Fibroblast of villous mesenchyme (primary cell): ENCODE measurements around the gene ABR. TPM values are rescaled to one million over a fixed set of nuclear protein-coding genes. Genes with fewer than 3 reads are reported as not detected.
A peak's percentile ranks its signal among the peaks of the same experiment; 100 is the strongest.

Source experiments
- DNase-seq: peaks from one replicate; pipeline ENCODE4 v3.0.0-alpha.2; 2010; ENCODE audit warnings: low read depth
- H3K4me3 ChIP-seq: 2 replicates; pipeline ENCODE4 v1.5.1; 2011; ENCODE audit warnings: low read depth, mild to moderate bottlenecking, low read length
- CTCF ChIP-seq: IDR thresholded peaks from 2 replicates; pipeline ENCODE4 v1.5.1; 2012; ENCODE audit warnings: low read depth, mild to moderate bottlenecking, low read length; ENCODE audit not compliant: insufficient read depth
- total RNA-seq: library from RNA; depleted of rRNA; stranded (reverse); fragments of >200 nt; gene quantifications from 2 replicates; pipeline ENCODE4 v1.2.3, GENCODE V29; 2012

Gene ABR
- total RNA-seq, 1 donor: 51.8 TPM

- DNase-seq: no peak
- no peak for TF ChIP-seq CTCF
- no peak overlapping the region for H3K4me3 ChIP-seq
Observed at GRCh38 chr17:962670-963069, 217.1 kb downstream of the ABR start.

GRCh38 chr17:962166-962565, 217.6 kb downstream of the ABR start:
- no peak overlapping the region for H3K4me3 ChIP-seq
- no peak for TF ChIP-seq CTCF
- DNase-seq: no peak

- TF ChIP-seq CTCF: no peak
- peak; percentile 57 for DNase-seq
- H3K4me3 ChIP-seq: no peak overlapping the region
Observed at GRCh38 chr17:958712-959451, 220.9 kb downstream of the ABR start.

- H3K4me3 ChIP-seq: no peak overlapping the region
- no peak for DNase-seq
- TF ChIP-seq CTCF: no peak
Observed at GRCh38 chr17:957856-958421, 221.8 kb downstream of the ABR start.

- peak; percentile 82 for DNase-seq
- TF ChIP-seq CTCF: no peak
- H3K4me3 ChIP-seq: no peak overlapping the region
Observed at GRCh38 chr17:956905-957304, 222.9 kb downstream of the ABR start.

- H3K4me3 ChIP-seq: no peak overlapping the region
- TF ChIP-seq CTCF: no peak
- DNase-seq: peak; percentile 88
Observed at GRCh38 chr17:954431-955164, 225.2 kb downstream of the ABR start.
